NCI-H2227 (cell line): ENCODE data around the gene NINL.

Experiments used
- DNase-seq: peaks from one replicate; lab custom pipeline; 2025; ENCODE audit not compliant: unreplicated experiment; lab: John Stamatoyannopoulos, UW

NINL gene

DNA sequence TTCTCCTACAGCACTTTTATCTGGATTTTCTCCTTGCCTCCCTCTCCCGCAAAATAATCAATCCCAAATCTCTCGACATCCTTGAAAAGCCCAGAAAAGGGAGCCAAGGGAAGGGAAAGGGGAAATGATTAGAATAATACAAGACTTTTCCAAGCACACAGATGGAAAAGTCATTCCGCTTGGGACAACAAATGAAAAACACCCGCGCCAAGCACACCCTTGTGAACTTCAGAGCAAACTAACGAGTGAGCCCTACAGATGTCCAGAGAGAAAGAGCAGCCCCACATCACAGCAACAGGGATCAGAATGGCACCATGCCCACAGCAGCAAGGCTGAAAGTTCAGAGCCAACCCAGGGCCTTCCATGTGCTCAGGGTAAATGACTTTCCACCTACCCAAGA lies 49.6 kb downstream of the NINL start:
- no peak for DNase-seq

DNA sequence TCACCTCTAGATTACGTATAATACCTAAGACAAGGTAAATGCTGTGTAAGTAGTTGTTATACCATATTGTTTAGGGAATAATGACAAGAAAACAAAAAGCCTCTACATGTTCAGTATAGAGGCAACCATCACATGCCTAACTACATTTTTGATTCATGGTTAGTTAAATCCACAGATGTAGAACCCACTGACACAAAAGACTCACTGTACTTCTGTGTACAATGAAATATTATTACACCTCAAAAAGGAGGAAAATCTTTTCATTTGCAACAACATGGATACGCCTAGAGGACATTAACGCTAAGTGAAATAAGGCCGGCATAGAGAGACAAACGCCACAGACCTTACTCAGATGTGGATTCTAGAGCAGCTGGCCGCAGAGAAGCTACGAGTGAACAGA lies 50.5 kb downstream of the NINL start:
- DNase-seq, result no peak

DNA sequence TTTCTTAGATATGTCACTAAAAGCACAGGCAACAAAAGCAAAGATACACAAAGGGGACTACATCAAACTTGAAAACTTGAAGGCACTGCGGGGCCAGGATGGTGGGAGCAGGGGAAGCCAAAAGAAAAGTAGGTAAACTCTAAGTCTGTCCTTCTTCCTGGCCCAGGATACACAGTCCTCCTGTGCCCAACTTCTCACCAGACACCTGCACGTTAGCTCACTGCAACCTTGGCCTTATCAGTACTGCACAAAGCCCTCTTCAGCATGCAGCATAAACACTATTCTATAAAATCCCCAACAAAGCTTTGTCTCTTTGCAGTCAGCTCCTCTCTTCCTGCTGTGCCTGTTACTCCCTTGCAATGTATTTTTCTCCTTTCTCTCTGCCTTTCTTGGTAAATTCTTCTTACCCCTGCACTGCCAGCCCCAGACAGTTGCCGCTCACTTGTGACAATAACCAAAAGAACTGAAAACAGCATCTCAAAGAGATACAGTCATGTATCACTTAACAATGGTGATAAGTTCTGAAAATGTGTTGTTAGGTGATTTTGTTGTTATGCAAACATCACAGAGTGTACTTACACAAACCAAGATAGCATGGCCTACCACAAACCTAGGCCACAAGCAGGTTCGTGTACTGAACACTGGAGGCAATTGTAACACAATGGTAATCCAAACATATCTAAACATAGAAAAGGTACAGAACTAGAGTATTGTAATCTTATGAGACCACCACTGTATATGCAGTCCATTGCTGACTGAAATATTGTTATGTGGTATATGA lies 51.2 kb downstream of the NINL start:
- no peak for DNase-seq

DNA sequence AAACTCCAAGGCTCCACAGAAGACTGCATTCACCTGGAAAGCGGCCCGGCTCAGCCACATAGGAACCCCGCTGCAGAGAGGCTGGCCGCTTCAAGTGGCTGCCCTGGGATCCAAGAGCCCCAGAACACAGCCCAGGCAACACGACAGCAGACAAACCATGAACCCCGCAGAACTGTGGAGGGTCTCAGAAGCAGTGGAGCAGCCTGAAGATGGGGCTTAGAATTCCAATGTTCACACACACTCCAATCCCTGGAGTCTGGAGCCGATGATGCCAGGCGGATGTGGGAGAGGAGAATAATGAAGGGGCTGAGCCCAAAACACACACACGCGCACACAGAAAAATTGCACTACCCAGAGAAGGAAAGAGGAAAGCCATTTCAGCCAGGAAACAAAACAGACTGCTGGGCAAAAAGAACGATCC lies 52.4 kb downstream of the NINL start:
- no peak for DNase-seq

DNA sequence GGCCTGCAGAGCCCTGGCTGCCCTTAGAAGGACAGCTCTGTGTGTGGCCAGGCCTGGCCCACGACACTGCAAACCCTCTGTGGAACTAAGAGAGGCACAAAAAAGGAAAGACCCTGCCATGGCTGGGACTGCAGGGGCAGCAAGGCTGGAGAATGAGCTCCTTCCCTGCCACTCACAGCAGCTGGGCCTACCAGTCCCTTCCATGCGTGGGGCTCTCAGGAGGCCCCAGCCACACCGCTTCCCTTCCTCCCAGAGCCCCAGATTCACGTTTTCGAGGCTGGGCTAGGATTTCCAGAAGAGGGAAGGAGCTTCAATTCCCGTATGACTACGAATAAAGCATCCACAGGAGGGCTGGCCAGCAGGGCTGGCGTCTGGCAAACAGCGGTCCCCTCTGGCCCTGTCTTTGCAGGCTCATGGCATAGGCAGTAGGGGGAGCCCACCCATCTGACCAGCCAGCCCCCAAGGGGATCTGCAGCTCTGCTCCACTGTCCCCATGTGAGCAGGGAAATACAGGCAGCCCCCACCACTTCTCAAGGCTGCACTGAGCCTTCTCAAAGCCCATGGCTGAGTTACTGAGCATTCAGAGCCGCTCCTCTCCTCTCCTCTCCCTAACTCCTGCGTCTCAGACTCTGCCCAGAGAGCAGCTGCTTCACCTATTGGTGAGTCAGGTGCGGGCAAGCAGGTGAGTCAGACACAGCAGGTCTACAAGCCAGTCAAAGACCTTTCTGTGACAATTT lies 53.1 kb downstream of the NINL start:
- no peak for DNase-seq

DNA sequence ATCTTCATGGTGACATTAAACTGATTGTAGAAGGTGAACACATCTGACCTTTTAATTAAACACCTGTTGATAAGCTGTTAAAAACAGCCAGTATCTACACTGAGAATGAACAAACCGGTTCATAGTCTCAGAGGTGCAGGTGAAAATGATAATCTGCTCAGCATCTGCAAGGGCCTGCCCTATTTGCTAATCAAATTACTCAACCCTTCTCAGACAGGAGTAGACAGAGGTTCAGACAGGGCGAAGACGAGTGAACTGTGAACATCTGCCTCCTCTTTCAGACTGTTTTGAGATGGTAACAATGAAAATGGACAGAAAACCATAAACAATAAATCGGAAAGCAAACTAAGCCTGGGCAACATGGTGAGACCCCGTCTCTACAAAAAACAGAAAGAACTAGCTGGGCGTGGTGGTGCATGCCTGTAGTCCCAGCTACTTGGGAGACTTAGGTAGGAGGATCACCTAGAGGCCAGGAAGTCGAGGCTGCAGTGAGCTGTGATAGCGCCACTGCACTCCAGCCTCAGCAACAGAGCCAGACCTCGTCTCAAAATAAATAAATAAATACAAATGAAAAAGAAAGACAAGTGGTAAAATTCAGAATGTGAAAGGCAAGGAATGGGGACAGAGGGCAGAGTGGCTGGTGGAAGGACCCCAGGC lies 55.9 kb downstream of the NINL start:
- DNase-seq, result no peak

DNA sequence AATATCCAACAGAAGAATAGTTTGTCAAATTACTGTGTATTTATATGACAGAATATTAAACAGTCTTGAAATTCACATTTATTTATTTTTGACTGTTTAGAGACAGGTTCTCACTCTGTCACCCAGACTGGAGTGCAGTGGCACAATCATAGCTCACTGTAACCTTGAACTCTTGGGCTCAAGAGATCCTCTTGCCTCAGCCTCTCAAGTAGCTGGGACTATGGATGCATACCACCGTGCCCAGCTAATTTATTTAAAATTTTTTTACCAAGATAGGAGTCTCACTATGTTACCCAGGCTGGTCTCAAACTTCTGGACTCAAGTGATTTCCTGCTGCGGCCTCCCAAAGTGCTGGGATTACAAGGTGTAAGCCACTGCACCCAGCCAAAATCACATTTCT lies 57.4 kb downstream of the NINL start:
- DNase-seq, result no peak

DNA sequence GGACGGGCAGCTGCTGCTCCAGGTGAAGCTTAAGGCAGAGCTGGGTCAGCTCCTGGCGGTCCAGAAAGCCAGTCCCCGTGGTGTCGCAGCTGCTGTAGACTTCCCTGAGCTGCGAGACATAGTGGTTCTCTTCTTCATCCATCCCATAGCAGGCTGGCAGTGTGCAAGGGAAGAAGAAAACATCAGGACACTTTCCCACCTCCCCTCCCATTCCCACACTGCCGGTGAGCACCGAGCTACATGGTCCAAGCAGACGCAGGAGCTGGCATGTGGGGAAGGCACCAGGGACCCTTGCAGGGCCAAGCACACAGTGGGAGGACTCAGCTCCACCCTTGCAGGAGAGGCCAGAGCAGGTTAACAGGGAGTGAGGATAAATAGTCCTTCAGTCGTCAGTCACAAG lies 58.9 kb downstream of the NINL start:
- no peak for DNase-seq

DNA sequence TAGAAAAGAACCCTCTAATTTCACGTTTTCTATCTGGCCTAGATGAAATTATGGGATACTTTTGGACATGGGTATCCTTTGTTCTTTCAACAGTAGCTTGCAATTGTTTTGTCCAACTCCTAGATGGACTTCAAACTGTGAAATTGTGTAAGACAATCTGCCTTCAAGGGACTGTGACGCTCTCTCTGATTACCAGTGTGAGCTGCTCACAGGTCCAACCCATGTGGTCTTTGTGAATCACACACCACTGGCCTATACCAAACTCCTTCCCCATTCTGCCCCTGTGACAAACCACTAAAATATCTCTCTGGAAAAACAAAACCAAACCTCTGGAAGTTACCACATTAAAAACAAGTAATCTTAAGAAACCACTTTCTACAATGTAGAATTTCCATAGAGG lies 59.5 kb downstream of the NINL start:
- no peak for DNase-seq

DNA sequence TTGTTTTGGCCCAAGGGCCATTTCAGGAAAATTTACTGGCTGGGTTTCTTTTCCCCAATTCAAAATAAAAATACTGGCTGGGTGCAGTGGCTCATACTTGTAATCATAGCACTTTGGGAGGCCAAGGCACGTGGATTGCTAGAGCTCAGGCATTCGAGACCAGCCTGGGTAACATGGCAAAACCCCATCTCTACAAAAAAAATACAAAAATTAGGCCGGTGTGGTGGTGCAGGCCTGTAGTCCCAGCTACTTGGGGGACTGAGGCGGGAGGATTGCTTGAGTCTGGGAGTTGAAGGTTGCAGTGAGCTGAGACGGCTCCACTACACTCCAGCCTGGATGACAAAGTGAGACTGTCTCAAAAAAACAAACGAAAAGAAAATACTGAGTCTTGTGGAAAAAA lies 60.0 kb downstream of the NINL start:
- no peak for DNase-seq

DNA sequence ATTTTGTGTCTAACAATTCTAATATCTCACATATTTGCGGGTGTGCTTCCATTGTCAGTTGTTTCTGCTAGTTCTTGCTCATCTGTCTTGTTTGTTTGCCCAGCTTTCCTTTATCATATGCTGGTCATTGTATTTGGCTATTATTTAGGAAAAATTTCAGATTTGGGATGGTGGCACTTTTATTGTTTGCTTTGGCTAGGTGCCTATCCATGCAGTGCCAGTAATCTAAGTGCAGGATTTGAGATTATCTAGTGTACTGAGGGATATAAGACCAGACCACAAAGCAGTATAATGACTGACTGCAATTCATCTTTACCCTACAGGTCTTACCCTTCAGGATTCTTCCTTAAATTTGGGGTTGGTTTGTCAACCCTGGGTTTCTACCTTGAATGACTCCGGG lies 63.9 kb downstream of the NINL start:
- DNase-seq, result no peak

DNA sequence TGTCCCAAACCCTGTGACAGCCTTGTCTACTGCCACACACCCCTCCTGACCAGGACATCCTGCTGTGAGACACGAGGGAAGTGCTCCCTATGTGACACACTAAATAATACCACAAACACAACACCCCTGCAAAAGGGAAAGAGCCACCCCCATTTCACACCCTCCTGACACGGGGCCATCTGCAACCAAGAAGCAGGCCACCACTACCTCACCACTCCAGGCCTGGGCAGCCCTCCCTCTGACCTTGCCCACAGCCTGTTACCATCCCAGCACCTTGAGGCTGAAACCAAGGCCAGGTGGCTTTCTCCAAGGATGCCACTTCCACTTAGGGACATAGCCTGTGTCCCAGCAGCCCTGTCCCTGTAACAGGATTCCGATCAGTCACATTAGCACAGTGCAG lies 68.2 kb downstream of the NINL start:
- no peak for DNase-seq

DNA sequence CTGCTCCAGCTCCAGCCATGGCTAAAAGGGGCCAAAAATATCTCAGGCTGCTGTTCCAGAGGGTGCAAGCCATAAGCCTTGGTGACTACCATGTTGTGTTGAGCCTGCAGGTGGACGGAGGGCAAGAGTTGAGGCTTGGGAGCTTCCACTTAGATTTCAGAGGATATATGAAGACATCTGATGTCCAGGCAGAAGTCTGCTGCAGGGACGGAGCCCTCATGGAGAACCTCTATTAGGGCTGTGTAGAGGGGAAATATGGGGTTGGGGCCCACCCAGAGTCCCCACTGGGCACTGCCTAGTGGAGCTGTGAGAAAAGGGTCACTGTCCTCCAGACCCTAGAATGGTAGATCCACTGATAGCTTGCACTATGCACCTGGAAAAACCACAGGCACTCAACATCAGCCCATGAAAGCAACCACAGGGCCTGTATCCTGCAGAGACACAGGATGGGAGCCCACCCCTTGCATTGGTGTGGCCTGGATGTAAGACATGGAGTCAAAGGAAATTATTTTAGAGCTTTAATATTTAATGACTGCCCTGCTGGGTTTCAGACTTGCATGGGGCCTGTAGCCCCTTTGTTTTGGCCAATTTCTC lies 70.5 kb downstream of the NINL start:
- DNase-seq, result no peak

DNA sequence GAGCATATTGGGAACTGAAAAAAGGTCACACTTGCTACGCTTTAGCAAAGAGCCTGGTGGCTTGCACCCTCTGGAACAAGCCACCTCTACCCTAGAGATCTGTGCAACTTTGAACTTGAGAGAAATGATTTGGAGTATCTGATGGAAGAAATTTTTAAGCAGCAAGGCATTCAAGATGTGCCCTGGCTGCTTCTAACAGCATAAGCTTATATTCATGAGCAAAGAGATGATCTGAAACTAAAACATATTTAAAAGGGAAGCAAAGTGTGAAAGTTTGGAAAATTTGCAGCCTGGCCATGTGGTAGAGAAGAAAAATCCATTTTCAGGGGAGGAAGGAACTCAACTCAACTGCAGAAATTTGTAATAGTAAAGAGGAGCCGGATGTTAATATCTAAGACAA lies 71.1 kb downstream of the NINL start:
- DNase-seq, result no peak

DNA sequence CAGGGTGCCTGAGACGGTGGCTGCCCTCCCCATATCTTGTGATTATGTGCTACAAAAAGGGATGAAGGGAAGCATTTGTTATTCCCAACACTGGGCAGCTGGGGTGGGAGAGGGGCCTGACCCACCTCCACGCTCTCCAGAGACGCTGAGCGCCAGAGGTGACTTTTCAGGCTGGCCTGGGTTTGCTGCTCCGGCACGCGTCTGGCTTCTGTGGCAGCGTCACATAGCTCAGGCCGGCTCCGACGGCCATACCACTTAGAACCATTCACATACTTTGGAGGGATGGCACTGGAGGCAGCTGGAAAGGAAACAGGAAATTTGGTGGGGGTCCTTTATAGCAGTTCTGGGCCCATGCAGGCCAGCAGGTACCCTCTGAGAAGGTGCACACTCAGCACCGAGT lies 72.6 kb downstream of the NINL start:
- DNase-seq, result no peak

DNA sequence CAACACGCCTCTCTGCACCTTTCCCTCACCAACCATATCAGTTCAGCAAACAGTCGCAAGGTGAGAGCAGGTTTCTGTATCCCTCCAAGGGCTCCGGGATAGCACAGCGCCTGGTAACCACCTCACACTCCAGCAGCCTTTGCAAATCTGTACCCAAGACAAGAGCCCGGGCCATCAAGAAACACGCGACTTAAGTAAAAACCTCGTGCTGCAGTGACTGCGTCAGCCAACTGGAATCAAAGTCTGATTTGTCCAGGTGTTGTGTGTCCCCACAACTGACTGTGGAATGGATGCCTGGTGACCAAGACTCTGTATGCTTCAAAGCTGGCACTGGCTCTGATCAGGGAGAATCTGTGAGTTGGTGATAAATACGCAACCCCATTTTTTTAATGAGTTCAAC lies 74.1 kb downstream of the NINL start:
- no peak for DNase-seq

DNA sequence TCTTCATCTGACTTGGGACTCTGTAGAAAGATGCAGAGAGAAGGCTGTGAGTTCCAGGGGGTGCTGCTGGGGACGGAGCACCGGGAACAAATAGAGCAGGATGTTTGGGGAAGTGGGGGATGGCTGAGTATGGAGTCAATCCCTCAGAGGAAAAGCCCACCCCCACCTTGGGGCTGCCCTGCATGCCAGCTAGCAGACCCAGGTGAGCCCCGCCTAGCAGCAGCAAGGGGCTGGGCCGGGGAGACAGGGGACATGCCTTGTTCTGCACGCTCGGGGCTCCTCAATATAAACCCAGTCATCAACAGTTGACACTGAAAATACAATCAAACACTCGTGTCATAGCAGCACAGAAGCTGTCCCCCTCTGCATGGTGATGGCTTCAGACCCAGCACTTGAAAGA lies 74.6 kb downstream of the NINL start:
- no peak for DNase-seq

DNA sequence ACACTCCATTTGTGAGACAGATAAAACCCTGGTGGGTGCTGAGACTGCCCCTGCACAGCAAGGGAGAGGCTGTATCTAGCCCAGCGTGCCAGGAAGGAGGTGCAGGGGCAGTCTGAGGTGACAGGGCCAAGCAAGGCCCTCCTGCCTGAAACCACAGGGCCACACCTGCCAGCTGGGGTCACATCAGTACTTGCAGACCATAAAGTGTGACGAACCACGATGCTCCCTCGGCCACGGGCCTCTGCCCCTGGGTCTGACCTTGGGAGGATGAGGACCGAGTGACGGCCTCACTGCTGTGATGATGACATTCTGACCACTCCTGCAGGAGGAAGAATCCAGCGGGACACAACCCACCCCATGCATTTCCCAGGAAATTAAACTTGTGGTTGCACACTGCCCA lies 75.1 kb downstream of the NINL start:
- DNase-seq, result no peak

DNA sequence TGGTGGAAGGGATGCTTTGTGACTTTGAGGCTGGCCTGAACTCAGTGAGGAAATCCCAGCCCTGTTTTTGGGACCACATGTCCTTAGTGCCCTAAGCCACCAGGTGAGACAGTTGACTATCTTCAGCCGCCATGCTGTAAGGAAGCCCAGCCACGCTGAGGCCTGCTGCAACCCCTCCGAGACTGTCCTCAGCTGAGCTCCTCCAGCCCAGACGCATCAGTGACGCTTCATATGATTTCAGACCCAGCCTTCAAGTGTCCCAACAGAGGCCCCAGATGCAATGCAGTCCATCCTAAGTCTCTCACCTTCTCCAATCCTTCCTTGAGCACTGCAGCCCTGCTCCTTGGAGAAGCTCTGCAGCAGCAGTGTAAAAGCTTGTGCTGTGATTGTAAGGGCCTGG lies 76.2 kb downstream of the NINL start:
- no peak for DNase-seq

DNA sequence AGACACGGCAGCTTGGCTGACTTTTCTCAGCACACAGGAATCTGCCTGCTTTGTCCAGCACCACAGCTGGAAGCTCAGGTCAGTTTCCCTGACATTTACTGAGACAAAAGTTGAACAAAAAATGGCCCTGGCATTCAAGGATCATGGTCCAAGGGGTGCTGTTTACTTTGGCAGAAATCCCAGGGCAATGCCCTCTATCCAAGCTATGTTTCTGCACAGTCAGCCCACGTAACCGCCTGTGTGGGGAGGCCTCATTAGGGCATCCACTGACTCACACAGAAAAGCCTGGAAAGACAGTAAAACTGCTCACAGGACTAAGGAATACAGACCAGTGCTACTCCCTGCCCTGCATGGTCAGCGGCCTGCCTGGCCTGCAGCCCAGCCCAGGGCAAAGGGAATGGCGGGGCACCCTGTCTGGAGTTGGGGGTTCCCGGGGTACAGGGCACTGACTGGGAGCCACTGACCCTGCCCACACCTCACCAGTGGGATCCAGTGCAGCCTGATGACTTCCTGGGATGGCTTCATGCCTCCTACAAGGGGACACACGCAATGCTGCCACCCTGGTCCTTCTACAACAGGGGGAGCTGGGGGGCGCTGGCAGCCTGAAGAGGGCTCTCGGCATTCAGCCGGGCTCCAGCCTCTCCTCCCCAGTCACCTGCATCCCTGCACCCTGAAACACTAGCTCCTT lies 77.1 kb downstream of the NINL start:
- DNase-seq, result no peak

DNA sequence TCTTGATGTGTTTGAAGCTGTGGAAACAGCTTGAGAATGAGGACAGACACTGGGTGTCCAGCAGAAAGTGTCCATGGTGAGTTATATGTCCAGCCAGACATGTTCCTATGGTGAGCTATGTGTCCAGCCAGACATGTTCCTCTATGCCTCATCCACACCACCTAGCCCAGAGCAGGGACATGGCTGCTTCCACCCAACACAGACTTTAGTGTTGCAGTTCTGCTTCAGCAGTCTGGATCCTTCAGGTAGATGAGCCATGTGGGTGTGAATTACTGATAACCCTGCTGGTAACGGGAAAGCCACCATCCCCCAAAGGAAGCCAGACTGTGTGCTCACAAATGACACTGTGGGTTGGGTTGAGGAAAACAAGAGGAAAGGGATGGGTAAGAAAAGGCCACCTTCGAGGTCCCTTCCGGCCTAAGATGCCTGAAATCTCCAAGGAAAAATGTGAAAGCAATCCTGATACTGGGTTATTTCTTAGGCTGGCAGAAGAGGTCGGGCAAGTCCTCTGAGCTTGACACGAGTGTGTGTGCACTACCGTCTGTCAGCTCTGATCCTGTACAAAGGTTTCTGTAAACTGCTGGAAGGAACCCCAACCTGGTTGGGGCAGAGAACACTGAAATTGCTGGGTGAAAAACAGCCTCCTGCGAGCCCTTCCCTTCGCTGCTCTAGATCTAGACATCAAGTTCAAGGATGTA lies 77.8 kb downstream of the NINL start:
- DNase-seq, result no peak
